Body of pancreas (tissue), 4 donors: ENCODE data around the gene TMF1. TPM values are rescaled to one million over a fixed set of nuclear protein-coding genes. Genes with fewer than 3 reads are reported as not detected.

ENCODE experiments used
- ATAC-seq: fragments of 150-250 bp; one replicate; pipeline ENCODE4 v1.9.1; 2016
- DNase-seq, 4 donors: peaks; one replicate each; pipeline ENCODE4 v3.0.0-alpha.2; 2019
- H3K27ac ChIP-seq, 4 donors: fragments of 200-600 bp; sonication (generic); 1 replicate in 3 of 4; 2 replicates in 1 of 4; pipeline versions ENCODE4 v1.5.1 to v1.6.1; 2016 to 2019; ENCODE audit warnings: mild to moderate bottlenecking in 1 of 4, mixed read lengths in 1 of 4, moderate library complexity in 1 of 4
- H3K27me3 ChIP-seq, 2 donors: fragments of 200-600 bp; sonication (generic); one replicate each; pipeline ENCODE4 v1.6.0; 2016; ENCODE audit warnings: mild to moderate bottlenecking in 1 of 2
- H3K36me3 ChIP-seq, 2 donors: fragments of 200-600 bp; sonication (generic); replicated peaks in 1 of 2; 2 replicates each; pipeline ENCODE4 v1.5.1; 2016; ENCODE audit warnings: low read depth in 2 of 2; ENCODE audit not compliant: insufficient read depth in 1 of 2
- H3K4me1 ChIP-seq: fragments of 200-600 bp; sonication (generic); one replicate; pipeline ENCODE4 v1.6.0; 2016
- H3K4me3 ChIP-seq, 2 donors: fragments of 200-600 bp; sonication (generic); 1 replicate in 1 of 2; 2 replicates in 1 of 2; pipeline ENCODE4 v1.5.1; 2016 to 2019
- H3K9me3 ChIP-seq, 3 donors: fragments of 200-600 bp; sonication (generic); 1 replicate in 2 of 3; 2 replicates in 1 of 3; pipeline ENCODE4 v1.5.1; 2016
- CTCF ChIP-seq, 7 experiments: fragments of 450-650 bp in 4 of 7; fragments of 200-600 bp in 3 of 7; sonication (generic) in 3 of 7; IDR thresholded peaks; one replicate each; pipeline ENCODE4 v1.5.1; 2016 to 2019; ENCODE audit warnings: antibody characterized with exemption in 7 of 7
- POLR2A ChIP-seq, 3 donors: fragments of 450-650 bp; IDR thresholded peaks; one replicate each; pipeline ENCODE4 v1.6.1; 2016; ENCODE audit warnings: antibody characterized with exemption in 3 of 3, mild to moderate bottlenecking in 2 of 3
- WGBS, 2 donors: methylation state at CpG; one replicate each; pipeline ENCODE4 v1.1.5; 2017; 5-methylcytosine and 5-hydroxymethylcytosine counted together
- intact Hi-C: fragments of 100-400 bp; cut with DNase I; formaldehyde crosslinking; loops from one replicate; pipeline ENCODE4 v1.15.1; 2023
- total RNA-seq, 2 donors: library from RNA; depleted of rRNA; stranded (reverse); fragments of >200 nt; gene quantifications; one replicate each; pipeline ENCODE4 v1.1.0, GENCODE V29; 2016

The TMF1 gene
- total RNA-seq, 2 donors from 2014 or later = 16.8 to 17.1 TPM

GRCh38 chr3:68987322-68987721, 64.8 kb downstream of the TMF1 start:
- WGBS, 2 donors = 77 to 85% methylated on average over 6 of the region's 6 CpGs
- intact Hi-C loops = no loop called here
- ATAC-seq (no peak), DNase-seq (no peak)
- no peaks in the 10 kb centered on the region for H3K4me1 ChIP-seq
- H3K27ac ChIP-seq = no peak overlapping the region
- H3K9me3 ChIP-seq = no peaks in the 10 kb centered on the region
- peaks cover 3 to 22% of the 10 kb centered on the region in 2 donors for H3K36me3 ChIP-seq
- H3K4me3 ChIP-seq = no peak overlapping the region
- no peaks in the 10 kb centered on the region for H3K27me3 ChIP-seq
- TF ChIP-seq POLR2A (IDR thresholded peaks at IDR 0.05) (no peak), CTCF (IDR thresholded peaks at IDR 0.05) (no peak)

GRCh38 chr3:68986496-68987208, 65.5 kb downstream of the TMF1 start:
- WGBS, 2 donors = 94 to 96% methylated on average over 6 of the region's 6 CpGs
- Histone ChIP-seq H3K36me3 (peaks cover 3 to 22% of the 10 kb centered on the region in 2 donors), H3K27ac (no peak overlapping the region), H3K9me3 (no peaks in the 10 kb centered on the region), H3K4me1 (no peaks in the 10 kb centered on the region), H3K4me3 (no peak overlapping the region), H3K27me3 (no peaks in the 10 kb centered on the region)
- no peak for ATAC-seq
- TF ChIP-seq CTCF (IDR thresholded peaks at IDR 0.05) (no peak), POLR2A (IDR thresholded peaks at IDR 0.05) (no peak)
- DNase-seq = no peak
- intact Hi-C loops = no loop called here

GRCh38 chr3:68985146-68985790, 66.9 kb downstream of the TMF1 start:
- H3K4me1 ChIP-seq = no peaks in the 10 kb centered on the region
- intact Hi-C loops = no loop called here
- WGBS, 2 donors = 31 to 82% methylated on average over 3 of the region's 3 CpGs
- H3K9me3 ChIP-seq = no peaks in the 10 kb centered on the region
- H3K4me3 ChIP-seq = no peak overlapping the region
- no peak for ATAC-seq
- no peak for DNase-seq
- no peak overlapping the region for H3K27ac ChIP-seq
- H3K36me3 ChIP-seq = peaks cover 3 to 26% of the 10 kb centered on the region in 2 donors
- no peaks in the 10 kb centered on the region for H3K27me3 ChIP-seq
- TF ChIP-seq CTCF (IDR thresholded peaks at IDR 0.05) = no peak
- no peak for TF ChIP-seq POLR2A (IDR thresholded peaks at IDR 0.05)

- DNase-seq (no peak), ATAC-seq (no peak)
- intact Hi-C loops = no loop called here
- TF ChIP-seq POLR2A (IDR thresholded peaks at IDR 0.05) (no peak), CTCF (IDR thresholded peaks at IDR 0.05) (no peak)
- Histone ChIP-seq H3K4me1 (no peaks in the 10 kb centered on the region), H3K9me3 (no peaks in the 10 kb centered on the region), H3K4me3 (no peak overlapping the region), H3K27me3 (no peaks in the 10 kb centered on the region), H3K27ac (no peak overlapping the region), H3K36me3 (peaks cover 3 to 28% of the 10 kb centered on the region in 2 donors)
- 74 to 92% methylated on average over 5 of the region's 5 CpGs for WGBS, 2 donors
Measured at GRCh38 chr3:68984011-68984530, 68.1 kb downstream of the TMF1 start.
